ENCODE data around the gene INTS11.

Gene INTS11

GRCh38 chr1:1292442-1292779 lies 32.0 kb downstream of the INTS11 start:
- no peak overlapping the region for H3K4ac ChIP-seq (ENCODE audit: low read depth in 1 of 2, low read length in 2 of 2)
- H3K14ac ChIP-seq (ENCODE audit: low read length in 2 of 2): no peak overlapping the region
- H4K91ac ChIP-seq (ENCODE audit: low read length): no peak overlapping the region
- H2AK5ac ChIP-seq (ENCODE audit: low read length, severe bottlenecking): no peak overlapping the region
- no peak overlapping the region for H3K27ac ChIP-seq (ENCODE audit: low read length, poor library complexity, severe bottlenecking)
- H3K4me2 ChIP-seq (ENCODE audit: low read length, poor library complexity, severe bottlenecking): no peak overlapping the region
- no peak overlapping the region for H2AFZ ChIP-seq (ENCODE audit: low read depth, low read length)
- no peak overlapping the region for H3K18ac ChIP-seq (ENCODE audit: low read depth in 1 of 2, low read length in 2 of 2)
- H3K4me3 ChIP-seq (ENCODE audit: insufficient read depth in 1 of 2, low read depth in 1 of 2, low read length in 2 of 2): no peak overlapping the region
- H3K9me3 ChIP-seq (ENCODE audit: control insufficient read depth, low read length): no peaks in the 10 kb centered on the region
- 90% methylated on average over 9 of the region's 9 CpGs for WGBS
- peaks cover 0 to 3% of the 10 kb centered on the region in 2 experiments for H3K27me3 ChIP-seq (ENCODE audit: control insufficient read depth in 1 of 2, insufficient read depth in 1 of 2, low read length in 2 of 2)
- no peaks in the 10 kb centered on the region for H3K79me1 ChIP-seq (replicated peaks; ENCODE audit: low read length, poor library complexity, severe bottlenecking)
- no peak overlapping the region for H4K8ac ChIP-seq (ENCODE audit: low read length)
- no peak overlapping the region for H3K9ac ChIP-seq (ENCODE audit: low read length)
- H2BK12ac ChIP-seq (ENCODE audit: low read length in 2 of 2): no peak overlapping the region
- H3K4me1 ChIP-seq (ENCODE audit: control insufficient read depth, insufficient read depth, low read depth, low read length): peaks cover 18% of the 10 kb centered on the region
- DNase-seq: no peak
- no peak overlapping the region for H2BK120ac ChIP-seq (ENCODE audit: low read depth, low read length)
- H2BK5ac ChIP-seq (ENCODE audit: low read depth, low read length, poor library complexity, severe bottlenecking): no peak overlapping the region
- no peak overlapping the region for H3K23ac ChIP-seq (ENCODE audit: low read length in 2 of 2)
- peaks cover 5 to 53% of the 10 kb centered on the region in 2 experiments for H3K36me3 ChIP-seq (ENCODE audit: control insufficient read depth in 1 of 2, insufficient read depth in 2 of 2, low read depth in 1 of 2, low read length in 2 of 2)
- no peak overlapping the region for H2BK15ac ChIP-seq (ENCODE audit: low read depth, poor library complexity, severe bottlenecking)

- H3K4ac ChIP-seq (ENCODE audit: low read depth in 1 of 2, low read length in 2 of 2): no peak overlapping the region
- H4K91ac ChIP-seq (ENCODE audit: low read length): no peak overlapping the region
- H2AK5ac ChIP-seq (ENCODE audit: low read length, severe bottlenecking): no peak overlapping the region
- no peak overlapping the region for H2BK15ac ChIP-seq (ENCODE audit: low read depth, poor library complexity, severe bottlenecking)
- H3K9me3 ChIP-seq (ENCODE audit: control insufficient read depth, low read length): no peaks in the 10 kb centered on the region
- H2BK120ac ChIP-seq (ENCODE audit: low read depth, low read length): no peak overlapping the region
- no peak overlapping the region for H3K27ac ChIP-seq (ENCODE audit: low read length, poor library complexity, severe bottlenecking)
- H3K4me3 ChIP-seq (ENCODE audit: insufficient read depth in 1 of 2, low read depth in 1 of 2, low read length in 2 of 2): peak overlapping the region in 1 of 2 experiments; percentile 29
- peaks cover 18% of the 10 kb centered on the region for H3K4me1 ChIP-seq (ENCODE audit: control insufficient read depth, insufficient read depth, low read depth, low read length)
- no peak overlapping the region for H2BK5ac ChIP-seq (ENCODE audit: low read depth, low read length, poor library complexity, severe bottlenecking)
- no peak overlapping the region for H3K9ac ChIP-seq (ENCODE audit: low read length)
- peak; percentile 65 for DNase-seq
- H4K8ac ChIP-seq (ENCODE audit: low read length): no peak overlapping the region
- H3K18ac ChIP-seq (ENCODE audit: low read depth in 1 of 2, low read length in 2 of 2): no peak overlapping the region
- H3K23ac ChIP-seq (ENCODE audit: low read length in 2 of 2): no peak overlapping the region
- H3K27me3 ChIP-seq (ENCODE audit: control insufficient read depth in 1 of 2, insufficient read depth in 1 of 2, low read length in 2 of 2): peaks cover 0 to 9% of the 10 kb centered on the region in 2 experiments
- H3K79me1 ChIP-seq (replicated peaks; ENCODE audit: low read length, poor library complexity, severe bottlenecking): no peaks in the 10 kb centered on the region
- no peak overlapping the region for H2BK12ac ChIP-seq (ENCODE audit: low read length in 2 of 2)
- H3K14ac ChIP-seq (ENCODE audit: low read length in 2 of 2): no peak overlapping the region
- H3K36me3 ChIP-seq (ENCODE audit: control insufficient read depth in 1 of 2, insufficient read depth in 2 of 2, low read depth in 1 of 2, low read length in 2 of 2): peaks cover 5 to 51% of the 10 kb centered on the region in 2 experiments
- H2AFZ ChIP-seq (ENCODE audit: low read depth, low read length): no peak overlapping the region
- WGBS: 59% methylated on average over 45 of the region's 45 CpGs
- H3K4me2 ChIP-seq (ENCODE audit: low read length, poor library complexity, severe bottlenecking): no peak overlapping the region
Observed at GRCh38 chr1:1291548-1292441, 32.7 kb downstream of the INTS11 start.

- no peak overlapping the region for H4K91ac ChIP-seq (ENCODE audit: low read length)
- peak overlapping the region in 1 of 2 experiments; percentile 29 for H3K4me3 ChIP-seq (ENCODE audit: insufficient read depth in 1 of 2, low read depth in 1 of 2, low read length in 2 of 2)
- no peak overlapping the region for H2BK5ac ChIP-seq (ENCODE audit: low read depth, low read length, poor library complexity, severe bottlenecking)
- no peak for DNase-seq
- no peak overlapping the region for H2BK15ac ChIP-seq (ENCODE audit: low read depth, poor library complexity, severe bottlenecking)
- H3K18ac ChIP-seq (ENCODE audit: low read depth in 1 of 2, low read length in 2 of 2): no peak overlapping the region
- H2AFZ ChIP-seq (ENCODE audit: low read depth, low read length): no peak overlapping the region
- no peak overlapping the region for H2BK120ac ChIP-seq (ENCODE audit: low read depth, low read length)
- H3K4me2 ChIP-seq (ENCODE audit: low read length, poor library complexity, severe bottlenecking): no peak overlapping the region
- H3K9ac ChIP-seq (ENCODE audit: low read length): no peak overlapping the region
- H3K27me3 ChIP-seq (ENCODE audit: control insufficient read depth in 1 of 2, insufficient read depth in 1 of 2, low read length in 2 of 2): peaks cover 0 to 17% of the 10 kb centered on the region in 2 experiments
- H3K23ac ChIP-seq (ENCODE audit: low read length in 2 of 2): no peak overlapping the region
- WGBS: 83% methylated on average over 28 of the region's 28 CpGs
- no peaks in the 10 kb centered on the region for H3K9me3 ChIP-seq (ENCODE audit: control insufficient read depth, low read length)
- no peak overlapping the region for H2BK12ac ChIP-seq (ENCODE audit: low read length in 2 of 2)
- no peak overlapping the region for H3K14ac ChIP-seq (ENCODE audit: low read length in 2 of 2)
- H2AK5ac ChIP-seq (ENCODE audit: low read length, severe bottlenecking): peak overlapping the region; percentile 35
- H3K4ac ChIP-seq (ENCODE audit: low read depth in 1 of 2, low read length in 2 of 2): no peak overlapping the region
- H4K8ac ChIP-seq (ENCODE audit: low read length): no peak overlapping the region
- H3K4me1 ChIP-seq (ENCODE audit: control insufficient read depth, insufficient read depth, low read depth, low read length): peaks cover 16% of the 10 kb centered on the region
- H3K79me1 ChIP-seq (replicated peaks; ENCODE audit: low read length, poor library complexity, severe bottlenecking): no peaks in the 10 kb centered on the region
- H3K36me3 ChIP-seq (ENCODE audit: control insufficient read depth in 1 of 2, insufficient read depth in 2 of 2, low read depth in 1 of 2, low read length in 2 of 2): peaks cover 5 to 44% of the 10 kb centered on the region in 2 experiments
- no peak overlapping the region for H3K27ac ChIP-seq (ENCODE audit: low read length, poor library complexity, severe bottlenecking)
Observed at GRCh38 chr1:1291023-1291528, 33.4 kb downstream of the INTS11 start.

DNA sequence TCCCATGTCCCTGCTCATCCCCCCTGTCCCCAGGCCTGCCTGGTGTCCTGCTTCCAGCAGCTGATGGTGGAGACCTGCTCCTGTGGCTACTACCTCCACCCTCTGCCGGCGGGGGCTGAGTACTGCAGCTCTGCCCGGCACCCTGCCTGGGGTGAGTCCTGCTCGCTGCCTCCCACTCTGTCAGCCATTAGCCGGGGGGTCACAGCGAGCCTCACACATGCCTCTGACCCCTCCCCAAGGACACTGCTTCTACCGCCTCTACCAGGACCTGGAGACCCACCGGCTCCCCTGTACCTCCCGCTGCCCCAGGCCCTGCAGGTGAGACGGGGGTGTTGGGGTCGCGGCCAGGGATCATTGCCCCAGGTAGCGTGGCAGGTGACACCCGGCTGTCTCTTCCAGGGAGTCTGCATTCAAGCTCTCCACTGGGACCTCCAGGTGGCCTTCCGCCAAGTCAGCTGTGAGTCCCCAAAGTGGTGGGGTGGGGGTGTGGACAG lies 34.2 kb downstream of the INTS11 start:
- Histone ChIP-seq H2BK12ac (ENCODE audit: low read length in 2 of 2) (no peak overlapping the region), H3K4me2 (ENCODE audit: low read length, poor library complexity, severe bottlenecking) (no peak overlapping the region), H3K18ac (ENCODE audit: low read depth in 1 of 2, low read length in 2 of 2) (no peak overlapping the region), H2BK5ac (ENCODE audit: low read depth, low read length, poor library complexity, severe bottlenecking) (no peak overlapping the region), H3K4me3 (ENCODE audit: insufficient read depth in 1 of 2, low read depth in 1 of 2, low read length in 2 of 2) (no peak overlapping the region), H2AFZ (ENCODE audit: low read depth, low read length) (no peak overlapping the region), H3K9ac (ENCODE audit: low read length) (no peak overlapping the region), H3K27ac (ENCODE audit: low read length, poor library complexity, severe bottlenecking) (no peak overlapping the region), H2BK120ac (ENCODE audit: low read depth, low read length) (no peak overlapping the region), H3K36me3 (ENCODE audit: control insufficient read depth in 1 of 2, insufficient read depth in 2 of 2, low read depth in 1 of 2, low read length in 2 of 2) (peaks cover 3 to 36% of the 10 kb centered on the region in 2 experiments), H4K8ac (ENCODE audit: low read length) (no peak overlapping the region), H3K9me3 (ENCODE audit: control insufficient read depth, low read length) (no peaks in the 10 kb centered on the region), H3K79me1 (replicated peaks; ENCODE audit: low read length, poor library complexity, severe bottlenecking) (no peaks in the 10 kb centered on the region), H3K4me1 (ENCODE audit: control insufficient read depth, insufficient read depth, low read depth, low read length) (peaks cover 16% of the 10 kb centered on the region), H4K91ac (ENCODE audit: low read length) (no peak overlapping the region), H3K14ac (ENCODE audit: low read length in 2 of 2) (no peak overlapping the region), H3K4ac (ENCODE audit: low read depth in 1 of 2, low read length in 2 of 2) (no peak overlapping the region), H3K27me3 (ENCODE audit: control insufficient read depth in 1 of 2, insufficient read depth in 1 of 2, low read length in 2 of 2) (peaks cover 0 to 25% of the 10 kb centered on the region in 2 experiments), H3K23ac (ENCODE audit: low read length in 2 of 2) (no peak overlapping the region), H2BK15ac (ENCODE audit: low read depth, poor library complexity, severe bottlenecking) (no peak overlapping the region), H2AK5ac (ENCODE audit: low read length, severe bottlenecking) (peak overlapping the region; percentile 41)
- 57% methylated on average over 14 of the region's 15 CpGs for WGBS
- peak; percentile 63 for DNase-seq
